OCI-LY3 (cell line): ENCODE measurements around the gene FAM168B.

ENCODE experiments used
- EZH2phosphoT487 ChIP-seq: fragments of 200-600 bp; shearing (Covaris generic); IDR thresholded peaks from 2 replicates; pipeline ENCODE4 v1.6.1; 2018; ENCODE audit warnings: antibody characterized with exemption, mixed run types, low read depth
- TF ChIP-seq, protein P1 (sequence below): fragments of 200-600, 300-600 bp; sonication (generic); IDR thresholded peaks from 2 replicates; pipeline ENCODE4 v1.5.1; 2014; ENCODE audit warnings: antibody characterized with exemption, low read length, low read depth

- TF ChIP-seq, protein P1, sequence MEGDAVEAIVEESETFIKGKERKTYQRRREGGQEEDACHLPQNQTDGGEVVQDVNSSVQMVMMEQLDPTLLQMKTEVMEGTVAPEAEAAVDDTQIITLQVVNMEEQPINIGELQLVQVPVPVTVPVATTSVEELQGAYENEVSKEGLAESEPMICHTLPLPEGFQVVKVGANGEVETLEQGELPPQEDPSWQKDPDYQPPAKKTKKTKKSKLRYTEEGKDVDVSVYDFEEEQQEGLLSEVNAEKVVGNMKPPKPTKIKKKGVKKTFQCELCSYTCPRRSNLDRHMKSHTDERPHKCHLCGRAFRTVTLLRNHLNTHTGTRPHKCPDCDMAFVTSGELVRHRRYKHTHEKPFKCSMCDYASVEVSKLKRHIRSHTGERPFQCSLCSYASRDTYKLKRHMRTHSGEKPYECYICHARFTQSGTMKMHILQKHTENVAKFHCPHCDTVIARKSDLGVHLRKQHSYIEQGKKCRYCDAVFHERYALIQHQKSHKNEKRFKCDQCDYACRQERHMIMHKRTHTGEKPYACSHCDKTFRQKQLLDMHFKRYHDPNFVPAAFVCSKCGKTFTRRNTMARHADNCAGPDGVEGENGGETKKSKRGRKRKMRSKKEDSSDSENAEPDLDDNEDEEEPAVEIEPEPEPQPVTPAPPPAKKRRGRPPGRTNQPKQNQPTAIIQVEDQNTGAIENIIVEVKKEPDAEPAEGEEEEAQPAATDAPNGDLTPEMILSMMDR, result no peak
- no peak for TF ChIP-seq EZH2phosphoT487
Measured at GRCh38 chr2:131039535-131039907, 53.7 kb downstream of the FAM168B start.
